Peyer's patch (tissue), 4 donors: Measurements from ENCODE around the gene AGR2.

Experiments
- CTCF ChIP-seq, 6 experiments: fragments of 450-650 bp in 4 of 6; fragments of 200-600 bp in 2 of 6; sonication (generic) in 1 of 6; IDR thresholded peaks; one replicate each; pipeline ENCODE4 v1.5.1; 2017 to 2019; ENCODE audit warnings: antibody characterized with exemption in 6 of 6, mild to moderate bottlenecking in 3 of 6, moderate library complexity in 1 of 6
- POLR2A ChIP-seq, 2 donors: fragments of 450-650 bp; IDR thresholded peaks; one replicate each; pipeline ENCODE4 v1.5.1; 2017; ENCODE audit warnings: antibody characterized with exemption in 2 of 2, mild to moderate bottlenecking in 2 of 2, moderate library complexity in 2 of 2

- TF ChIP-seq CTCF (IDR thresholded peaks at IDR 0.05) (no peak), POLR2A (IDR thresholded peaks at IDR 0.05) (peak in 1 of 2 donors; percentile 23)
Observed at GRCh38 chr7:16791905-16792698, 12.7 kb downstream of the AGR2 start.
